ENCODE measurements around the gene APOL4.

DNA sequence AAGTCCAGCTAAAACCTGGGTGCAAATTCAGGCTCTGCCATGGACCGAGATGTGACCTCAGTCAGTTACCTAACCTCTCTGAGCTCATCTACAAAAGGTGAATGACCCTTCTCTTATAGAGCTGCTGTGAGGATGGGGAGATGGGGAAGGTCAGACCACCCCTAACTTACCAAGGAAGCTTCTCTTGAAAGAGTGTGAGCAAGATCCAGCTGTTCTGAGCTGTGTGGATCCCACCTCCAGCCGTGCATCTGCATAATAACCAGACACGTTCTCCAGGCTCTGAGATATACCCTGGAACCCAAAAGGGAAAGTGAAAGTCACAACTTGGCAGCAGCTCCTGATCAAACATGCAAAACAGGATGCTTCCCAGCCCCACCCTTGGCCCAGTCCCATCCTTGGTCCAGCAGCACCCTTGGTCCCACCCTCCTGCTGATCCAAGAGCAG lies 41.1 kb downstream of the APOL4 start, which contains the start of gene APOL3:
- no peak for TF ChIP-seq EZH2 (IDR thresholded peaks at IDR 0.05)
- no peak for TF ChIP-seq POLR2AphosphoS5 (IDR thresholded peaks at IDR 0.05; ENCODE audit: borderline replicate concordance, low read depth, low read length)
